Endothelial cell of umbilical vein (primary cell): ENCODE data around the gene CAPS.

Experiments used
- CTCF ChIP-seq, 2 donors: IDR thresholded peaks; 1 replicate in 1 of 2; 2 replicates in 1 of 2; pipeline ENCODE4 v1.5.1; 2011; ENCODE audit warnings: low read length in 2 of 2, mild to moderate bottlenecking in 2 of 2, moderate library complexity in 2 of 2, control low read depth in 1 of 2, inconsistent platforms in 1 of 2, low read depth in 1 of 2; ENCODE audit not compliant: insufficient read depth in 1 of 2; ENCODE audit errors: extremely low read depth in 1 of 2
- EZH2 ChIP-seq: IDR thresholded peaks from 2 replicates; pipeline ENCODE4 v1.6.1; 2012; ENCODE audit warnings: borderline replicate concordance, low read depth, mild to moderate bottlenecking, moderate library complexity, low read length, inconsistent platforms; ENCODE audit not compliant: severe bottlenecking
- JUN ChIP-seq: IDR thresholded peaks from 2 replicates; pipeline ENCODE4 v1.6.1; 2011; ENCODE audit warnings: borderline replicate concordance, low read depth; ENCODE audit not compliant: insufficient read length, insufficient read depth
- POLR2A ChIP-seq: IDR thresholded peaks from 2 replicates; pipeline ENCODE4 v1.6.1; 2012; ENCODE audit warnings: low read depth, mild to moderate bottlenecking, control low read depth, low read length
- POLR2AphosphoS5 ChIP-seq: IDR thresholded peaks from 2 replicates; pipeline ENCODE4 v1.6.1; 2012; ENCODE audit warnings: low read depth, mild to moderate bottlenecking, control low read depth, low read length, moderate library complexity; ENCODE audit not compliant: insufficient read depth

GRCh38 chr19:5880604-5881078 lies 33.4 kb upstream of the CAPS start:
- TF ChIP-seq EZH2, result no peak
- TF ChIP-seq POLR2AphosphoS5, result no peak
- no peak for TF ChIP-seq JUN
- no peak for TF ChIP-seq POLR2A
- no peak for TF ChIP-seq CTCF (IDR thresholded peaks at IDR 0.05; ENCODE audit: extremely low read depth in 1 of 2, insufficient read depth in 1 of 2, low read depth in 1 of 2, low read length in 2 of 2)
